Right lobe of liver (tissue), 6 donors: ENCODE measurements around the gene ZW10. TPM values are rescaled to one million over a fixed set of nuclear protein-coding genes. Genes with fewer than 3 reads are reported as not detected.
"Not testable (repeated sequence)": the region's sequence is repeated elsewhere in the genome, so short reads cannot be mapped to it uniquely, and the experiment has no call there.

Experiments used
- ATAC-seq, 4 donors: fragments of 200-7000 bp; cut with Tn5 transposase; one replicate each; pipeline ENCODE4 v1.9.1; 2020; ENCODE audit warnings: mild to moderate bottlenecking in 4 of 4, moderate library complexity in 4 of 4
- DNase-seq, 3 donors: peaks; one replicate each; pipeline ENCODE4 v3.0.0-alpha.2; 2020
- H3K27ac ChIP-seq, 3 donors: fragments of 200-600 bp; one replicate each; pipeline ENCODE4 v1.8.0; 2022
- H3K27me3 ChIP-seq, 2 donors: fragments of 200-600 bp; one replicate each; pipeline ENCODE4 v1.8.0; 2022
- H3K36me3 ChIP-seq, 4 donors: fragments of 200-600 bp; sonication (generic) in 1 of 4; one replicate each; pipeline versions ENCODE4 v1.5.1 to v1.8.0; 2017 to 2022; ENCODE audit warnings: control low read depth in 1 of 4
- H3K4me1 ChIP-seq, 4 donors: fragments of 200-600 bp; sonication (generic) in 1 of 4; one replicate each; pipeline versions ENCODE4 v1.5.1 to v1.8.0; 2017 to 2022; ENCODE audit warnings: control low read depth in 1 of 4
- H3K4me3 ChIP-seq, 3 donors: fragments of 200-600 bp; one replicate each; pipeline ENCODE4 v1.8.0; 2022
- H3K9me3 ChIP-seq, 4 donors: fragments of 200-600 bp; sonication (generic) in 1 of 4; one replicate each; pipeline versions ENCODE4 v1.5.1 to v1.8.0; 2017 to 2022; ENCODE audit warnings: control low read depth in 1 of 4
- POLR2A ChIP-seq: fragments of 450-650 bp; IDR thresholded peaks from one replicate; pipeline ENCODE4 v1.6.1; 2017; ENCODE audit warnings: antibody characterized with exemption, mild to moderate bottlenecking
- WGBS: methylation state at CpG from one replicate; pipeline ENCODE4 v1.1.6; 2018; ENCODE audit warnings: low coverage, low lambda C conversion rate; ENCODE audit not compliant: insufficient coverage; ENCODE audit errors: missing lambda C conversion rate; 5-methylcytosine and 5-hydroxymethylcytosine counted together
- intact Hi-C, 2 donors: fragments of 100-400 bp; cut with DNase I; formaldehyde crosslinking; loops; one replicate each; pipeline versions ENCODE4 v1.11.2 to v1.14.1; 2022
- total RNA-seq, 6 experiments: library from RNA; depleted of rRNA in 2 of 6; stranded (reverse); fragments of >200 nt in 2 of 6; fragmentation: NEBNext Ultra II Directional in 3 of 6; extraction: Animal tissue kit (Norgen Biotek cat#: 25700) in 3 of 6; gene quantifications; one replicate each; pipeline versions ENCODE4 v1.1.0 to v1.2.4, GENCODE V29; 2016 to 2023
- TF ChIP-seq, protein P1 (sequence below), 4 donors: fragments of 200-600 bp in 3 of 4; fragments of 450-650 bp in 1 of 4; IDR thresholded peaks; one replicate each; pipeline versions ENCODE4 v1.5.1 to v1.8.0; 2016 to 2022; ENCODE audit warnings: antibody characterized with exemption in 4 of 4, mild to moderate bottlenecking in 2 of 4
- donor health status: DM: no; HTN: yes; CAD: no.
- donor health status: DM: no; HTN: no; CAD: no.
- donor health status: DM: no; HTN: no; CAD: no.
- donor health status: DM: no; HTN: yes; CAD: no.
- donor health status: DM: no; HTN: yes; CAD: no.

The ZW10 gene
- total RNA-seq, 6 experiments from 2014 or later, result 7.3 to 10.8 (median 8.5) TPM

DNA sequence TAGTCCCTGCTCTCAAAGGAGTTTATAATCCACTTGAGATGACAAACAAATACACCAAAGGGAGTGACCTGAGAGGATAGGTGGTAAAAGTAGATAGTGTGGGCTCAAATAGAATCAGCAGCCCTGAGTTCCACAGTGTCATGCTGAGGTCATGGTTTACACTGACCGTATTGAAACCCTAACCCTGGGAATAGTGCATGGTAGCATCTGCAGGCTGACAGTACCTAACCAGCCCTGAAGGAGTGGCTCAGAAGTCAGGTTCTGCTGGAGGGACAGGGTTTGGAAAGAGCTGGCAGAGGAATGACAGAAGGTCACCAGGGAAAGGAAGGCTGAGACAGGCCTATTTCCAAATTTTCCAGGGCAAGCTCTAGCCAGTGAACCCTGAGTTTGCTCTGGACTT is 58.2 kb downstream of the ZW10 start:
- no peak for TF ChIP-seq POLR2A
- TF ChIP-seq, protein P1, sequence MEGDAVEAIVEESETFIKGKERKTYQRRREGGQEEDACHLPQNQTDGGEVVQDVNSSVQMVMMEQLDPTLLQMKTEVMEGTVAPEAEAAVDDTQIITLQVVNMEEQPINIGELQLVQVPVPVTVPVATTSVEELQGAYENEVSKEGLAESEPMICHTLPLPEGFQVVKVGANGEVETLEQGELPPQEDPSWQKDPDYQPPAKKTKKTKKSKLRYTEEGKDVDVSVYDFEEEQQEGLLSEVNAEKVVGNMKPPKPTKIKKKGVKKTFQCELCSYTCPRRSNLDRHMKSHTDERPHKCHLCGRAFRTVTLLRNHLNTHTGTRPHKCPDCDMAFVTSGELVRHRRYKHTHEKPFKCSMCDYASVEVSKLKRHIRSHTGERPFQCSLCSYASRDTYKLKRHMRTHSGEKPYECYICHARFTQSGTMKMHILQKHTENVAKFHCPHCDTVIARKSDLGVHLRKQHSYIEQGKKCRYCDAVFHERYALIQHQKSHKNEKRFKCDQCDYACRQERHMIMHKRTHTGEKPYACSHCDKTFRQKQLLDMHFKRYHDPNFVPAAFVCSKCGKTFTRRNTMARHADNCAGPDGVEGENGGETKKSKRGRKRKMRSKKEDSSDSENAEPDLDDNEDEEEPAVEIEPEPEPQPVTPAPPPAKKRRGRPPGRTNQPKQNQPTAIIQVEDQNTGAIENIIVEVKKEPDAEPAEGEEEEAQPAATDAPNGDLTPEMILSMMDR (IDR thresholded peaks at IDR 0.05), result no peak
- H3K9me3 ChIP-seq, result no peaks in the 10 kb centered on the region
- DNase-seq, result no peak
- H3K27ac ChIP-seq, result no peak overlapping the region
- no peaks in the 10 kb centered on the region for H3K36me3 ChIP-seq
- intact Hi-C loops, result no loop called here
- no peaks in the 10 kb centered on the region for H3K4me1 ChIP-seq
- no peaks in the 10 kb centered on the region for H3K27me3 ChIP-seq
- no peak overlapping the region for H3K4me3 ChIP-seq
- 75% methylated on average over 1 of the region's 1 CpG for WGBS
- no peak for ATAC-seq

DNA sequence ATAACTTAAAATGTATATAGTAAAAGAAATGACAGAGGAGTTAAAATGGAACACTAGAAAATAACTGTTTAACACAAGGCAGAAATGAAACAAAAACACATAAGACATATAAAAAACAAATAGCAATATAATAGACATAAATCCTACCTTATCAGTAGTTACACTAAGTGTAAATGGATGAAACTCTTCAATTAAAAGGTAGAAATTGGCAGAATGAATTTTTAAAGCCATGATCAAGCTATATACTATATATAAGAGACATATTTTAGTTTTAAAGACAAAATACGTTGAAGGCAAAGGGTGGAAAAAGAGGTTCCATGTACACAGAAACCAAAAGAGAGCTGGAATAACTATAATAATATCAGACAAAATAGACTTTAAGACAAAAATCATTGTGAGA is 62.5 kb downstream of the ZW10 start:
- Histone ChIP-seq H3K4me3 (no peak overlapping the region), H3K36me3 (no peaks in the 10 kb centered on the region), H3K9me3 (no peaks in the 10 kb centered on the region), H3K27ac (no peak overlapping the region), H3K27me3 (no peaks in the 10 kb centered on the region), H3K4me1 (no peaks in the 10 kb centered on the region)
- TF ChIP-seq, protein P1 (IDR thresholded peaks at IDR 0.05), result no peak
- no peak for TF ChIP-seq POLR2A
- WGBS, result 86% methylated on average over 1 of the region's 1 CpG
- ATAC-seq (no peak), DNase-seq (no peak)
- intact Hi-C loops, result no loop called here

DNA sequence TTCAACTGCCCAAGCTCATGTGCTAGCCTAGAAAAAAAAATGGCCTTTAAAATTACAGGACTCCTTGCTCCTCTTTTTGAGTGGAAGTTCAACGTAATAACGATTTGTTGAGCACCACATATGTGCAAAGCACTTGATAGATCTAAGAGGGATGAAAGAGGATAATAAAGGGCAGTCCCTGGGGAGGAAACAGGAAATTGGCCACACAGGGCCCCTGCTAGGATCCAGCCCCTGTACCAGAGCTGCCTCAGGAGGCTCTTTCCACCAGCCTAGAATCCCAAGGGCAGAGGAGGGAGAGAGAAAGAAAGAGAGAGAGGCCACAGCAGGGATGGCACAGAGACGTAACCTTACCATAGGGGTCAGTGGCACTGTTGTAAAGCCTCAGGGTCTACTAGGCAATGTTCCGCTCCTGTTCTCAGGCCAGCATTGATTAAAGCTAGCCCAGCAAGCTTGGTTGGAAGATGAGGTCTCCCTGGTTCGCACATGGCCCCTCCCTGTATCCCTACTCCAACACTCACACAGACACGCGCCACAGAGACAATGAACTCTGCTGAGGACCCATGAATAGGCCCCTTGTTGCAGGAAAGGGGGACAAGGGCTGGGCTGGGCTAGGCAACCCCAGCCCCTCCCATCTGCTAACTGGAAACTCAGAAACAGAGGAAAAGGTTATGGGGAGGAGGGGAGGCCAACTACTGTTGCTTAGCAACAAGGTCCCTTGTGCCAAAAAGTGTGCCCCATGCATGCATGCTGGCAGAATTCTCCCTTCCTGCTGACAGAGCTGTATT is 67.4 kb downstream of the ZW10 start, which contains the start of gene TMPRSS5:
TMPRSS5 (minus strand) TSS at position 438 of the 785 bp plus-strand sequence; CDS start at position 354, 84 bp downstream.
- Histone ChIP-seq H3K9me3 (no peaks in the 10 kb centered on the region), H3K27ac (no peak within 1 kb of the TSS), H3K4me1 (no peaks in the 10 kb centered on the region), H3K27me3 (no peaks in the 10 kb centered on the region), H3K4me3 (no peak within 1 kb of the TSS), H3K36me3 (no peaks in the 10 kb centered on the region)
- ATAC-seq, result no peak
- no peak for TF ChIP-seq POLR2A
- TF ChIP-seq, protein P1 (IDR thresholded peaks at IDR 0.05), result no peak
- WGBS, result 95% methylated on average over 2 of the region's 7 CpGs
- no peak for DNase-seq
- intact Hi-C loops, result no loop called here

DNA sequence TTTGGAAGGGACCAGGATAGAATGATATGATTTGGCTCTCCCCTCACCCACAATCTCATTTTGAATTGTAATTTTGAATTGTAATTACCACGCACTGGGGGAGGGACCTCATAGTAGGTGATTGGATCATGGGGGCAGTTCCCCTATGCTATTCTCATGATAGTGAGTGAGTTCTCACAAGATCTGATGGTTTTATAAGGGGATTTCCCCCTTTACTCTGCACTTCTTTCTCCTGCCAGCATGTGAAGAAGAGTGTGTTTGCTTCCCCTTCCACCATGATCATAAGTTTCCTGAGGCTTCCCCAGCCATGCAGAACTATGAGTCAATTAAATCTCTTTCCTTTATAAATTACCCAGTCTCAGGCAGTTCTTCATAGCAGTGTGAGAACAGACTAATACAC is 69.9 kb downstream of the ZW10 start:
- H3K27ac ChIP-seq, H3K9me3 ChIP-seq, H3K4me1 ChIP-seq, DNase-seq, intact Hi-C loops, H3K36me3 ChIP-seq, ATAC-seq, H3K27me3 ChIP-seq, H3K4me3 ChIP-seq: not testable (repeated sequence)
- 100% methylated on average over 1 of the region's 1 CpG for WGBS

DNA sequence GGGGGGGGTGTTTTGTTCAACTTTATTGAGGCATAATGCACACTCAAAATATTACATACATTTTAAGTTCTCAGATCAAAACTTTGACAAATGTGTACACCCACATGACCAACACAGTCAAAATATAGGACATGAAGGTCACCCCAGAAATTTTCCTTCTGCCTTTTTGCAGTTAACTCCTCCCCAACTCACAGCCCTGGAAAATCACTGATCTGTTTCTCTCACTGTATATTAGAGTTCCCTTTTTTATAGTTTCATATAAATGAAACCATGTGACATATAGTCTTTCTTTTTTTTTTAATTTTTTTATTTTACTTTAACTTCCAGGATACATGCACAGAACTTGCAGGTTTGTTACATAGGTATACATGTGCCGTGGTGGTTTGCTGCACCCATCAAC is 72.0 kb downstream of the ZW10 start:
- Histone ChIP-seq H3K4me1 (peaks cover 0 to 8% (median 2%) of the 10 kb centered on the region in 4 donors), H3K4me3 (no peak overlapping the region), H3K27me3 (no peaks in the 10 kb centered on the region), H3K9me3 (no peaks in the 10 kb centered on the region), H3K36me3 (no peaks in the 10 kb centered on the region), H3K27ac (no peak overlapping the region)
- ATAC-seq (no peak), DNase-seq (no peak)
- WGBS, result no CpG with 5 or more reads among the region's 1 CpG
- intact Hi-C loops, result no loop called here
- TF ChIP-seq, protein P1 (IDR thresholded peaks at IDR 0.05), result no peak
- TF ChIP-seq POLR2A, result no peak
